Measurements from ENCODE around the gene DUSP5.

DNA sequence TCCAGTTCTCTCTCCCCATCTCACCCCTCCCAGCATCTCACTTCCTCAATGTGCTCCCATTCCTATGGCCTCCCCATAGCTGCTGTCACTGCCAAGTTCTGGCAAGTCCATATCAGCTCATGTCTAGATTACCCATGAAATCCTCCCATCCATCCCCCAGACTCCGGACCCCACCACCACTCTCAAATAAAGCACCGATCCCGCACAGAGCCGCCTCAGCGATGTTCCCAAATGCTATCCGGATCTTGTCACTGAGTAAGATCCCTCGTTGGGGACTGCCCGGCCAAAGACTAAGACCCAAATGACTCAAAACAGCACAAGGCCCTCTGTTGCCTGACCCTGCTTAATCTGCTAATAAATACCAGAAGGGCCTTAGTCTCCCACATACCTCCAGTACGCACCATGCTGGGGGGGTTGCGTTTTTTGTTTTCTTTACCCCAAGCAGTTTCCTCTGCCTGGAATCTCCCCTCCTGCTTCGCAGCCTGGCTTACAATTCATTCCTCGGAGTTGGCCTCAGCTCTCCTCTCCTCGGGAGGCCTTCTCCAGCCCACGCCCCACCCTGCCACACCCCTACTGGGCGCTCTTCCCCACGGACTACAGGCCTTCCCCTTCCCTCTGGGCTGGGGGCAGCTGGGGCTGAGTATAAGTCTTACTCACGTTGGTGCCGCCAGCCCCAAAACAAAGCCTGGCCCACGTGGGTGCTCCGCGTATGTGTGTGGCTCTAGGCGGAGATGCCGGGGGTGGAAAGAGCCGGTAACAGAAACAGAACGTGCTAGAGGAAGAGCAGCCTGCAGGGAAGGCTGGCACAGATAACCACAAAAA lies 1.8 kb upstream of the DUSP5 start:
- TF ChIP-seq EP300 (IDR thresholded peaks at IDR 0.05; ENCODE audit: low read depth) (no peak), CTCF (IDR thresholded peaks at IDR 0.05) (no peak)

Measured in transverse colon (tissue), 3 donors.